ENCODE data around the gene CCDC51.

GRCh38 chr3:48407542-48408099 is 32.3 kb downstream of the CCDC51 start:
- TF ChIP-seq EZH2 (IDR thresholded peaks at IDR 0.05; ENCODE audit: borderline replicate concordance, insufficient read depth, low read depth, low read length, poor library complexity, severe bottlenecking), result no peak
- TF ChIP-seq, protein P1, sequence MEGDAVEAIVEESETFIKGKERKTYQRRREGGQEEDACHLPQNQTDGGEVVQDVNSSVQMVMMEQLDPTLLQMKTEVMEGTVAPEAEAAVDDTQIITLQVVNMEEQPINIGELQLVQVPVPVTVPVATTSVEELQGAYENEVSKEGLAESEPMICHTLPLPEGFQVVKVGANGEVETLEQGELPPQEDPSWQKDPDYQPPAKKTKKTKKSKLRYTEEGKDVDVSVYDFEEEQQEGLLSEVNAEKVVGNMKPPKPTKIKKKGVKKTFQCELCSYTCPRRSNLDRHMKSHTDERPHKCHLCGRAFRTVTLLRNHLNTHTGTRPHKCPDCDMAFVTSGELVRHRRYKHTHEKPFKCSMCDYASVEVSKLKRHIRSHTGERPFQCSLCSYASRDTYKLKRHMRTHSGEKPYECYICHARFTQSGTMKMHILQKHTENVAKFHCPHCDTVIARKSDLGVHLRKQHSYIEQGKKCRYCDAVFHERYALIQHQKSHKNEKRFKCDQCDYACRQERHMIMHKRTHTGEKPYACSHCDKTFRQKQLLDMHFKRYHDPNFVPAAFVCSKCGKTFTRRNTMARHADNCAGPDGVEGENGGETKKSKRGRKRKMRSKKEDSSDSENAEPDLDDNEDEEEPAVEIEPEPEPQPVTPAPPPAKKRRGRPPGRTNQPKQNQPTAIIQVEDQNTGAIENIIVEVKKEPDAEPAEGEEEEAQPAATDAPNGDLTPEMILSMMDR (IDR thresholded peaks at IDR 0.05), result no peak

Measured in B cell (primary cell).